Stromal cell of bone marrow (primary cell): ENCODE results near the gene CCNL2.

Experiments used
- DNase-seq: peaks from one replicate; pipeline ENCODE4 v3.0.0-alpha.2; 2012; ENCODE audit warnings: low read depth

Gene CCNL2

DNA sequence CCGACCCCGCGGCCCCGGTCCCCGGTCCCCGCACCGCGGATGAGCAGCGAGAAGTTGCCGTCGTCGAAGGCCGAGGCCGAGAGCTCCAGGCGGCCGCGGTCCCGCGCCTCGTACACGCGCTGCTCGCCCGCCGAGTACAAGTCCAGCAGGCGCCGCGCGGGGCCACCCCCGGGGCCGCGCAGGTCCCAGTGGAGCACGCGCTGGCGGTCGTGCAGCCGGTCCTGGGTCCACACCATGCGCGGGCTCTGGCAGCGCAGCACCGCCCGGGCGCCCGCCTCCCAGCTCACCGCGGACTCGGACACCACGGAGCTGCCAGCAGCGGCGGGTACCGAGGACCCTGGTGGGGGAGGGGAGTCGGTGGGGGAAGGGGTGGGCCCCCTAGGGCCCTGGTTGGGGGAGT, 43.7 kb downstream of the CCNL2 start:
- DNase-seq: no peak

DNA sequence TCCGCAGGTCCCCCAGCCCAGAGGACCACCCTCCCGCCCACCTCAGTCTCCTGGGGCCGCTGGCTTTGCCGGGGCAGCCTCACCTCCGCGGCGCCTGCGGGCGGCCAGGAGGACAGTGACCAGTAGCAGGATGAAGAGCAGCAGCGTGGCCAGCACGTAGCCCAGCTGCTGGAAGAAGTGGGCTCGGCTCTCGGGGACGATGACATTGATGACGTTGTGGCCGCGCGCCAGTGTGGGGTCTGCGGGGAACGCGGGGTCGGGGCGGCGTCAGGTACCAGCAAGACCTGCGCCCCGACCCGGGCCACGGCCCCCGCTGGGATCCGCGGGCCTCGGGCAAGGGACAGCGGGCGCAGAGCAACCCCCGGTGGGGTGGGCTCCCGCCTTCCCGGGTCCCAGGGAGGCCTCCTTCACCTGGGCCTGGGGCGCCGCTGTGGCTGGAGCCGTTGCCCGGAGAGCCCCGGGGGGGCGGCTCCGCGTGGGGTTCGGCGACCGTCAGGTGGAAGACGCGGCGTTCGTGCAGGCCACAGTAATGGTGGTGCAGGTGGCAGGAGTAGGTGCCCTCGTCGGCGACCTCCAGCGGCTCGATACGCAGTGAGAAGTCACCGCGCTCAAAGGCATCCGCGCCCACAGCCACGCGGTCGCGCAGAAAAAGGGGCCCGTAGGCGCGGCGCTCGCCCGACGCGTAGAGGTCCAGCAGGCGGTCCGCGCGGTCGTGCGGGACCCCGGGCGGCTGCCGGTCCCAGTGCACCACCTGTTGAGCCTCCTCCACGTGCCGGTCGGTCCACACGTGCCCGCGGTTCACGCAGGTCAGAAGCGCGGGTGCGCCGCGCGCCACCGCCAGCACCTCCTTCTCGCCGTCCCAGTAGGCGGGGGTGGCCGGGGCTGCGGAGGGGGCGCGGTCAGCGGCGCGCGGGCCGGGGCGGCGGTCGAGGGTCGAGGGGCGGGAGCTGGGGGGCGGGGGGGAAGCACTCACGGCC, 44.6 kb downstream of the CCNL2 start:
- no peak for DNase-seq

DNA sequence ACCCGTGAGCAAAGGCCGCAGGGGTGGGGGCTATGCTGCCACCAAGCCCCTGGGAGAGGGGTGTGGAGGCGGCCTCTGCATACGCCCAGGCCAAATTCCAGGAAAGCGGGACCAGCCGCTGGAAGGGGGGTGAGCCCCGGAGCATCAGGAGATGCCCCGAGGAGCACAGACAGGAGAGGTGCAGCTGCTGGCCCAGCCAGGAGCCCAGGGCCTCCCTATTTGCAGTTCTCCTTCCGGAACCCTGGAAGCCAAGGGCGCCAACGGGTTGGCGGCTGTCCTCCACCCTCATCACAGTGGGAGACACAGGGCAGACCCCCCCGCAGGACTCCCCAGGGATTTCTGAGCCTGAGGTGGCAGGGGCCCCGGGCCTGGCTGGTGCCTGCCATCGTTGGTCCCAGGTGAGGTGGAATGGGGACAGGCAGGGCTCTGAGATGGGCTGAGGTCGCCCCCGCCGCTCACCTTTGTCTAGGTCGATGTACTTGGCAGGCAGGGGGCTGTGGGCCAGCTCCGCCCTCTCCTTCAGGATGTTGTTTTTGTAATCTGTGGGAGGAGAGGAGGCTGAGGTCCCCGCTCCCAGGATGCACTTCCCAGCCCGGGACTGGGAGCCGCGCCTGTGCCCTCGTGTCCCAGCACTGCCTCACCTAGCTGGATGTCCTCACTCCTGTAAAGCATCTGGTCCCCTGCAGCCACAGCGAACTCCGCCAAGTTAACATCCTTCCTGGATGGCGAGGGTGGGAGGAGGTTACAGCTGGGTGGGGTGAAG, 45.6 kb downstream of the CCNL2 start:
- no peak for DNase-seq

DNA sequence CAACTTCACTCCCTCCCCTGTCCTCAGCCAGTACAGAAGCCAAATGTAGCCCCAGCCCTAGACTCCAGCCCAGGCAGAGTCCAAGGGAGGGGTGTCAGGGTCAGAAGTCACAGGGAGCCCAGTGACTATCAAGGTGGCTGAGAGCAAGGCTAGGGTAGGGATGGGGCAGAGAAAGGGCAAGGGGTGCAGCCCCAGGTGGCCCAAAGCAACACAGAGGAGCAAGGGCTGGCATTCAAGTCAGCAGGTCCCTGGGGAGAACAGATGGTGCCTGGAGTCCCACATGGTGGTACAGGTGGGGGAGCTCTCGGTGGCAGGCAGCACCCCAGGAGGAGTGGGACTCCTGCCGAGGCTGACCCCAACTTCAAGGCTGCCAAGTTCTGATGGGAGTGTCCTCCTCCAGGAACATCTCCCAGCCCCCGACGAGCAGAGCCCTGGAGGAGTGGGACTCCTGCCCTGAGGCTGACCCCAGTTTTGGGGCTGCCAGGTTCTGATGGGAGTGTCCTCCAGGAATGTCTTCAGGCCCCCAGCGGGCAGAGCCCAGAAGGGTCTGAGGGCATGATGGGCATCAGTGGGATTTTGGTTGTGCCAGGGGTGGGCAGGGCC, 46.2 kb downstream of the CCNL2 start:
- DNase-seq: no peak

DNA sequence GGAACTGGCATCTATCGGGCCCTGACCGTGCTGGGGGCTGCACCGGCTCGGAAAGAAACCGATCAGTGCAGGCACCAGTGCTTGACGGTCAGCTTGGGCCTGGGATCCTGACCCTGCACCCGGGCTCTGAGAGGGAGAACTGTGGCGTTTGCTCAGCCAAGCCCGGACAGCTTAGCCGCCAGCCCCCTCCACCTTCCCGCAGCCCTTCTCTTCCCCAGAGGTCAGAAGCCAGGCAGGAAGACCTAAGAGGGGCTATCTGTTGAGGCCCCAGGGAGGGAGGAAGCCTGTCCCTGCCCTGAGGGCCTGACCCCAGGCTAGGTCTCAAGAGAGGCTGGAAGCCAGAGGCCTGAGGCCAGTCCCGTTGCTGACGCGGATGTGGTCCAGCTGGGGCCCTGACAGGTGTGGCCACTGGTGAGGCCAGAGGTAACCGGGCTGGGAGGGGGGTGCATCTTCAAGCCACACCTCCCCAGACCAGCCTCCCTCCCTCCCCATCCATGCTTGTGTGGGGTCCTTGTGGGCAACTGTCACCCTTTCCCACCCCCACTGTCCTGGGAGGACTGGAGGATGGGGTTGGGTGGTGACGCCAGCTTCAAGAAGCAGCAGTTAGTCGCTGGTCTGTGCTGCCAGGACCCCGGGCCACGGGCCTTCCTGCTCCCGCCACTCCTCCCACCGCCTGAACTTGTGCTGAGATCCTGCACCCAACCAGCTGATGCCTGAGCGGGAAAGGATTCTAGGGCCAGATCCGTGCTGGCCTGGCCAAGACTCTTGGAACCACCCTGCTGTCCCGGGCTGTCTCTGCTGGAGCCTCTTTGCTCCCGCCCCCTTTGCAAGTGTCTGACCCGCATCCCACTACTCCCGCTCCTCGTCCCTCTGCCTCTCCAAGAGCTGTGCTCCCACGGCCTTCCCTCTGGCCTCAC, 47.4 kb downstream of the CCNL2 start:
- no peak for DNase-seq

DNA sequence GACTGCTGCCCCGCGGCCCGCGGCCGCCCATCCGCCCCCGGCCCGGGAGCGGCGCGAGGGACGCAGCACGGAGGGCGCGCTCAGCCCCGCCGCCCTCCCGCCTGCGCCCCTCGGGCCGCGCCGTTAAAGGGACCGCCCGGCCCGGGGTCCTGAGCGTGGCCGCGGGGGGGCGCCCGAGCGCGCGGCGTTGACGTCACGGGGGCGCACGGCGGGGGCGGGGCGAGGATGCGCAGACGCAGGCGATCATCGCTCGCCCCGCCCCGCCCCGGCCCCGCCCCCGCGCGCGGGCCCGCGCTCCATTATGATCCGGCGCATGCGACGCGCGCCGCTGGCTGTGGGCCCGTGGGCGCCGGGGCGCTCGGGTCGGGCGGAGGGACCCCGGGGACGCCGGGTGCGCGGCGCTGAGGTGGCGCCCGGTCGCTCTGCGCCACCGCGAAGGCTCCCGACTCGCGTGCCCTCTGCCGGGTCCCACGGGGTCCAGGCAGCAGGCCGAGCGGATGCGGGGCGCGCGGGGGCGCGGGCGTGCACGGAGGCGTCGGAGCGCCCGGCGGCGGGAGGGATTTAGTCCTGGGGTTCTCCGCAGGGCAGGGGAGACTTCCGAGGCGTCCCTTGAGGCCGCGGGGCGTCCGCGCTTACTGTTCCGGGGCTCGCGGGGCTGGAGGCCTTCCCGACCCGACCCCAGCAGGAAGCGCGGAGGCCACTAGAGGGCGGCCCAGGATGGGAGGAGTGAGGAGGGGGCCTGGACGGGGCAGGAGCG, 49.7 kb downstream of the CCNL2 start, which contains the start of gene DVL1:
Gene DVL1, minus strand, starts transcription at position 163 of the 757 bp plus-strand sequence. CDS start 353 bp downstream, outside the sequence.
- DNase-seq: no peak

DNA sequence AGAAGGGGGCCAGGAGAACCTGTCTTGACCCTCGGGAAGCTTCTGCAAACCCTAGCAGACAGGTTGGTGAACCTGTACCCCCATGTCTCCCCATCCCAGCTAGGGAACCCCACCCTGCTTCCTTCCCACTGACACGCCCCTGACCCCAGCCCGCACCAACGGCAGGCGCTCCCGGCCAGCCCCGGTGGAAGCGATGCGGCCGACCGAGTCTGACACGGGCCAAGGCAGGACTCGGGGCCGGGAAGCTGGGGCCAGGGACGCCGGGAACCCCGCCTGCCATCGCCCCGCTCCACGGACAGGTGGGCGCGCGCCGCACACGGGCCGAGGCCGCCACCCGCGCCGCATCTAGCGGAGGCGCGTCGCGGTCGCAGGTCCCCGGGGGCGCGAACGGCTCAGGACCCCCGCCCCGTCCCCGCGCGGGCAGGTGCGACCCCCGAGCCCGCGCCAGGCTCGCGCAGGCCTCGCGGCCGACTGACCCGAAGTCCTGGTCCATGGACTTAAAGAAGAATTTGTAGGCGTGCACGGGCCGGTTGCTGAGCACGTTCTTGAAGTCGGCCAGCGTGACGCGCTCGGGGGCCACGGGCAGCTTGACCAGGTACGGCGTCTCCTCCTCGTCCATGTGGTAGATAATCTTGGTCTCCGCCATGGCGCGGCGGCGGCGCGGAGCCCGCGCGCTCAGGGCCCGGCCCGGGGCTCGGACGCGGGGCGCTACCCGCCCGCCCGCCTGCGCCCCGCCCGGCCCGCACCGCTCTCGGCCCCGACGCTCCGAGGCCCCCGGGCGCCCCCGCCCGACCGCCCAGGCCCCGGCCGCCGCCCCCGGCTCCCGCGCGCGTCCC, 50.5 kb downstream of the CCNL2 start:
- DNase-seq: no peak

DNA sequence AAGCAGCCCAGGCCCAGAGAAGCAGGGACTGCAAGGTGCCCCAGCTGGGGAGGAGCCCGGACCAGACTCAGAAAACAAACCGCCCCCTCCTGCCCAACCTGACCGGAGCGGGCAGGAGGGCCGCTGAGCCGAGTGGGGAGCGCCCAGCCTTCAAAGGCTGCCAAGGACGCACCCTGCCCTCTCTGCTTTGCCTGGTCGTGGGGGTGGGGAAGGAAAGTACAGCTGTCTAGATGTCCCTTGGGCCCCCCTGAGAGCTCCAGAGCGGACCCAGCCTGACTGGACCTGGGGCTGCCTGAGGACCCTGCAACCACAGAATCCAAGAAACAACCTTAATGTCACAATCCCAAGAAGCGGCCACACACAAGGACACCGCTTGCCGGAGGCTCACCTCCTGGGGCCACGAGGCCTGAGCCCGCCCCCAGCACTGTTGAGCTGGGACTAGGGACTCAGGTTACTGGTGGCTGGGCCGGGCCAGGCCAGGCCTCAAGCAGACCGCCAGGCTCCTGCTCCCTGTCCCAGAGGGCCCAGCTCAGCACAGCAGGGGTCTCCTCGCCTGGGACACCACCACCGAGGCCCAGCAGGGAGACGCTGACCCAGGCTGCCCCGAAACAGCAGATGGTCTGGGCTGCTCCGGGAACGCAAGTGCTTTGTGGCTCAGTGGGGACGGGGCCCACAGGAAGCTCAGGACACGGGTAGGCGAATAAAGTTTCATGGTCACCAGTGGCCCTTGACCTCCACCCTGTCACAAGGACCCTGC, 51.3 kb downstream of the CCNL2 start:
- DNase-seq: no peak

DNA sequence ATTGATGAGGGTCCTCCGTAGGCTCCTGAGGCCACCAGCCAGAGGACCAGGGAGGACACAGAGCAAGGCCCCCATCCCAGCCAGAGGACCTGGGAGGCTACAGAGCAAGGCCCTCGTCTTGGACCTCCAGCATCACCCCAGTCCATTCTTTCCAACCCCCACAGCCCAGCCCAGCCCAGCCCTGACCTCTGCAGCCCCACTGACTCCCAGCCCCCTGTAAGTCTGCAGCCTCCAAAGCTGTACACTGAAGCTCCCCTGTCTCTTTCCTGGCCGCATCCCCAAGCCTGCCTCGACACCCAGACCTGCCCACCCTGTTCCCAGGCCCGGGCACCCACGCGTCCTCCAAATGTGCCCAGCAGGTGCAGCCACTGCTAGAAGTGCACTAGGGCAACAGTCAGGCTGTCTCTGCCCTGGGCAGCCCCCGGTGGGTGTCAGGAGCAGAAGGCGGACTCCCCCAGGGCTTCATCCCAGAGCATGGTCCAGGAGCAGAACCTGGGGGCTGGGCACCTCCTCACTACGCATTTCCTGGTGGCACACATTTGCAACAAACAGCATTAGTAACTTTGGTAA, 52.0 kb downstream of the CCNL2 start:
- no peak for DNase-seq

DNA sequence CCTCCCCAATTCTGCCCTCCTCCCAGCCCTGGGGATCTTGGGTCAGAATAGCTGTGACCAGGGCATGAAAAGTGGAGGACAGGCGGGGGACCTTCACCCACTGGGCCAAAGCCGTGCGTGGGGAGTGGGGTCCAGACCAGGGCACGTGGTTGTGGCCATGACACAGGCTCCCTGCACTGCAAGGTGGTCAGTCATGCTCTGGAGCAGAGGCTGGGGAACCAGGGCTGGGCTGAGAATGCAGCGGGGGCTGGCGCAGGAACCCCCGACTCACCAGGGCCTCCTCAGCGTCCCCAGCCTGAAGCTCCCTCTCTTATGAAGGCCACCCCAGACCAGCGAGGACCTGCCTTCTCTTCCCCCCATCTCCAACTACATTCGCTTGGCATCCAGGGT, 52.6 kb downstream of the CCNL2 start:
- DNase-seq: no peak

DNA sequence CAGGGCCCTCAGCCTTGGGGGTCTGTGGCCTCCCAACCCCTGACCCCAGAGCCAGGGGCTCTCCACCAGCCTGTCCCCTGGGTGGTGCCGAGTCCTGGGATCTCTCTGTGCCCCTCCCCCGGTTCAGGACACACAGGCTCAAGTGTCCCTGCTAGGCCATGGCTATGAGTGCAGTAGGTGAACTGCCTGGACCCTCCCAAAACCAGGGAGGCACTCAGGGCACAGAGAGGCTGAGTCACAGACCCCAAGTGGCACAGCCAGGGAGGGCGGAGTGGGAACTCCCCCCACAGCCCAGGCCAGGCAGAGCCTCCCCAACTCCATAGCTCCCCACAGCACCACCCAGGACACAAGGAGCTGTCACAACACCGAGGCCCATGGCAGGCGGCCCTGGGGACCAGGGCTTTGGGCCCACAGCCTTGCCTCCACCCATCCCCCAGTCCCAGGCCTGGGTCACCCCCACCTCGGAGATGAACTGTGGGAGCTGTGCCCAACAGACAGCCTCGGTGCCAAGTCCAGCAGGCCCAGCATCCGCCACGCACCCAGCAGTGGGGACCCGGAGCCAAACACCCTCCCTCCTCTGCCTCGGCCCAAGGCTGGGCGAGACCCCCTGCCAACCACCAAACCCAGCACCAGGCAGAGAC, 53.2 kb downstream of the CCNL2 start:
- no peak for DNase-seq

DNA sequence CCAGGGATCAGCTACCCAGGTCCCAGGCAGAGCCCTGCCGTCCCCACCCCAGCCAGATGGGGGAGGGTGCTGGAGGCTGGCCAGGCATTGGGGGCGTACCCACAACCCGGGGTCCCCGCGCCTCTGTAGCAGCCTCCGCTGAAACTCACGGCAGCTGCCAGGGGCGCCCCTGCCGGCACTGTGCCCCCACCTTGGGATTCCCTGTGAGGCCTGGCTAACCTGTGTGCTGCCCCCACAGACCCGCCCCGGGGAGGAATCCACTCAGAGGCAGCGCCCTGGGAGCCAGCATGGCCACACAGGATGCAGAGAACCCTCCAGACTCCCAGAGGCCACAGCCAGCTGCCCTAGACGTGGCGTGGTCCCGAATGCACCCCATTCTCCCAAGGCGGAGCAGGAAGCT, 53.8 kb downstream of the CCNL2 start:
- DNase-seq: no peak

DNA sequence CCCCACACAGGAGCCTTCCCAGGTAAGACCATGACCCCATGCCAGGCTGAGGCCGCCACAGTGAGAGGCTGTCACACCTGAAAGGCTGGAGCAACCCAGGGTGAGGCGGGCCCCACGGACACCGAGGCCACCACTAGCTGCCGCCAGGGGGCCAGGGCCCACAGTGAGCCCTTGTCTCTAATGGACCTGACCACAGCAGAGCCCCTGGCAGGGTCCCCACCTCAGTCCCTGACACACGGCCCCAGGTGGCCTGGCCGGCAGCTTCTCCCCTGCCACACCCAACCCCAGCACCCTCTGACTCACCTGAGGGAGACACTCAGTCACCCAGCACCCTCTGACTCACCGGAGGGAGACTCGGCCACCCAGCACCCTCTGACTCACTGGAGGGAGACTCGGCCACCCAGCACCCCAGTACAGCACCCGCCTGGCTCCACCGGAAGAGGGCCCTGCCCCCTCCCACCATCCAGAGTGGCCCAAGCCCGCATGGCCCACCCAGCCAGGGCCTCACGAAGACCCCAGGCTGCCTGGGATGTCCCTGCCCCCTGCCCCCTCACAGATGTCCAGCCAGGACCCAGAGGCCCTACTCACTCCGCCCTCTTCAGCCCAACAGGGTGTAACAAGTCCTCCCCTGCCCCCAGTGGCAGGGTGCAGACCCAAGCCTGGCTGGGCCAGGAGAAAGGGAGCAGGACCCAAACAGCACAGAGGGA, 54.3 kb downstream of the CCNL2 start:
- DNase-seq: no peak

DNA sequence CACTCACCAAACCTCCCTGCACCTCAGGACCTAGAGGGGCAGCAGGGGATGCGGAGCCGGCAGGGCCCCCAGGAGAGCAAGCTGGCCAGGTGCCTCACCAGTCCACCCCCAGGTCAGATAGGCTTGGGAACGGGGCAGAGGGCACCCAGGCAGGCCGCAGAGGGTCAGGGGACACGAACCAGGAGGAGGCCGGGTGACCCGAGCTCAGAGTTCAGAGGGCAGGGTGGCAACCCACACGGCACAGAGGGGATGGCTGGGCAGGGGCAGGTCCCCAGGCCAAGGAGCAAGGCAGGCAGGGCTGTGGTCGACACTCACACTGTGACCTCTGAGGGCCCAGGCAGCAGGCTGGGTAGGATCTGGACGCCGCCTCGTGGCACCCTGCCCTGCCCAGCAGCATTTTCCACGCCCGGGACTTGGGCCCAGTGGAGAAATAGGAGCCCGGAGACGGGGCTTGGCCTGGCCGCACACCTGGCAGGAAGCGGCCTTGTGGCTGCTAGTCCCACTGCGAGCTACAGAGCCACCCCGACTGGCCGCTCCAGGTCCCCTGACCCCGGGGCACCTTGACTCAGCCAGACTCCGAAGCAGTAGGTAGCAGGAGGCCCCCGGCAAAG, 55.2 kb downstream of the CCNL2 start:
- DNase-seq: no peak

DNA sequence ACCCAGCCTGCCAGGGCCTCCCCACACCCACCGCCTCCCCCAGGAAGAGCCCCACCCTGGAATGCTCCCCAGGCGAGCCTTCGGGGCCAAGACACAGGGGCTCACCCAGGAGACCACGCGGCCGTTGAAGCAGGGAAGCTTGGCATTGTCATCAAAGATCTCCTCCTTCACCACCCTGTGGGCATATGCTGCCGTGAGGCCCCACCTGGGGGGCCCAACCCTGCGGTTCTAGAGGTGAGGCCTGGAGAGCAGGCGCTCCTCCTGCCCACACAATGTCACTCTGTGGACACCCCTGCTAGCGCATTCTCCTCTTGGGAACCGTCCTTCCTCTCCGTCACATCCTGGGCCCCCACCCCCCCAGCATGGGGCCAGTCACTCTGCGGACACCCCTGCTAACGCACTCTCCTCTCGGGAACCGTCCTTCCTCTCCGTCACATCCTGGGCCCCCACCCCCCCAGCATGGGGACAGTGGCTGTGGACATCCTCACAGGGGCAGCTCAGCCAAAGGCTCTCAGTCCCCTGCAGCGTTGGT, 56.5 kb downstream of the CCNL2 start:
- DNase-seq: no peak

DNA sequence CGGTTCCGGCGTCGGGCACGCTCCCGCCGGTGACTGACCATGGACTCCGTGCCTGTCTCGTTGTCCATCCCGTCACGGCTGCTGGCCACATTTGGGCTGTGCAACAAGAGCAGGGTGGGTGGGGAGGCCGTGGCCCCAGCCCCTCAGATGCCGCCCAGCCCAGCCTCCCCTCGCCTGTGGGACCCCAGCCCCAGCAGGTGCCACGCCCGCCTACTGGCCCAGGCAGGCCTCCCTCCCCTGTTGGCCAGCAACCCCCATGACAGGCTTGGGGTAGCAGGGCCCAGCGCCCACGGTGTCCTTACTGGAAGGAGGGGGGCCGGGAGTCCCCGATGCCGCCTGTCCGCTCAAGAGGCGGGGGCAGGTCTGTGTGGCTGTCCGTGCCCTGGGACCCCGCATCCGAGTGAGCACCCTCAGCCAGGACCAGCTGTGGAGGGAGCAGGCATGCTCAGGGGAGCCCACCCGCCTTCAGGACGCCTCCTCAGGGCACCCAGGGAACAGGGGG, 57.0 kb downstream of the CCNL2 start:
- DNase-seq: no peak

DNA sequence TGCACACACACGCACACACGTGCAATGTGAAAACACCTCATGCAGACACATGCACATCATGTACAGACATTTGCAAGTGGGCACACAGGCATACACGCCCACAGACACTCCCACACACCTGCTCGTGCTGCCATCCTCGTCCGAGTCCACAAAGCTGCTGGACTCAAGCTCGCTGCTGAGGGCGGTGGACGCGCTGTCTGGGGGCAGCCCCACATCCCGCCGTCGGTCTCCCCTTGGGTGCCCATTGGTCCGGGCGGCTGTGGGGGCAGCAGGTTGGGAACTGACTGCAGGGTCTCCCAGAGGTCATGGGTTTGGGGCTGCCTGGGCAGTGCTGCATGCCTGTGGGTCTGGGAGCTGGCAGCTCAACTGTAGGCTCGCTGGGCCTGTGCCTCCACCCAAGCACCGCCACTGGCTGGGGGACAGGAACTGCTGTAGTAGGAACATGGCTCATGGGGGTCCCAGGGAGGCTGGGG, 57.5 kb downstream of the CCNL2 start:
- DNase-seq: no peak
